Dermis blood vessel endothelial cell (primary cell): Measurements from ENCODE around the gene TMEM14C. TPM values are rescaled to one million over a fixed set of nuclear protein-coding genes. Genes with fewer than 3 reads are reported as not detected.

Source experiments
- DNase-seq: peaks from one replicate; pipeline ENCODE4 v3.0.0; 2010
- total RNA-seq: library from RNA; depleted of rRNA; stranded (reverse); fragments of >200 nt; gene quantifications from 2 replicates; pipeline ENCODE4 v1.2.3, GENCODE V29; 2014

The TMEM14C gene
- 61.8 and 117 TPM in 2 replicates for total RNA-seq

DNA sequence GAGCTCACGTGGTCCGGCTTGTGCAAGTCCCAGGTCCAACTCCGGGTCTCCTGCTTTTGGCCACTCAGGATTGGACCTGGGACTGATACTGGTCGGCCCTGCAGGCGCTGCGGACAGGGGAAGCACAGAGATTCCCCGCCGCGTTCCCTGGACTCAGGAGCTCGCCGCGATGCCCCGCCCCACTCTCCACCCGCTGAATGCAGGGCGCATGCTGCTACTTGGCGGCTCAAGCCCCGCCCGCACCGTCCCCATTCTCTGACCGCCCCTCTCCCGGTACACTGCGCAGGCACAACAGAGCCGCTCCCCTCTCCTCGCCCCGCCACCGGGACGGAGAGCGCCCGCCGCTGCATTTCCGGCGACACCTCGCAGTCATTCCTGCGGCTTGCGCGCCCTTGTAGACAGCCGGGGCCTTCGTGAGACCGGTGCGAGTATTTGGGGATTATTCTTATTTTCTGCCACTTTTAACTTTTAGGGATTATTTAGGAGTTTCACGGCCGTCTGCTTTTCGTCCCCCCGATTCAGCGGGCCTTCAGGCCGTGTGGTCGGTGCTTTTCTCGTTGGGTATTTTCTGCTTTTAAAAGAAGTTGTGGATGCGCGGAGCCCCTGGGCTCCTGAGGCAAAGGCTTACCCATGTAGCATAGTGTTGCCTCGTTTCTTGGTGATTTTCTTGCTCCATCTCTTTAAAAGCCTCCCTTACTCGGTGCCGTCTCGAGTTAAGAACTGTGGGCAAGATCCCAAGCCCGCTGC is at the start of gene TMEM14C:
TMEM14C (plus strand) TSS at position 251 of the 747 bp plus-strand sequence. CDS start 1,544 bp downstream, outside the sequence.
- DNase-seq = peak; percentile 98

DNA sequence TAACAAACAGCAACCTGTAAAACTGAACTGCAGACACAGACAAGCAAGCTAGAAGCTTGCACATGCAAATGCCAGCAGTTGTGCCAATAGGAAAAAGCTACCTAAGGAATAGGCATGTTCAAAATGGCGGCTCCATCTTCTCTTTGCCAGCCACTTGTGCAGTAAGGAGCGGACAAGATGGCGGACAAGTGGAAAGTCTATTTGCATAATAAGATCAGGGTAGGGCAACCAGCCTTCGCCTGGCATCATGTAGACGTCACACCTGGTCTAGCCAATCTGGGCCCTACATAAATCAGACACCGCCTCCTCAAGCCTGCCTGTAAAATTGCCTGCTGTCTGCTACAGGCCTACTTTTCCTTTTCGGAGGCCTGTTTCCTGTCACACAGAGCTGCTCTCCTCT is 46.5 kb upstream of the TMEM14C start:
- DNase-seq = no peak

DNA sequence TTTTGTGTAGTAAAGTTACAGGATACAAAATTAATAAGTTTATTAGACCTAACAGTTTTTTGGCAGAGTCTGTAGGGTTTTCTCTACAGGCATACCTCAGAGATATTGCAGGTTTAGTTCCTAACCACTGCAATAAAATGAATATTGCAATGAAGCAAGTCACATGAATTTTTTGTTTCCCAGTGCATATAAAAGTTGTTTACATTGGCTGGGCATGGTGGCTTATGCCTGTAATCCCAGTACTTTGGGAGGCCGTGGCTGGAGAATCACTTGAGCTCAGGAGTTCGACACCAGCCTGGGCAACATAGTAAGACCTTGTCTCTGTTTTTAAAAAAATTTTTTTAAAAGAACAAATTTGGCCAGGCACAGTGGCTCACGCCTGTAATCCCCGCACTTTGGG is 44.4 kb upstream of the TMEM14C start:
- DNase-seq = no peak

DNA sequence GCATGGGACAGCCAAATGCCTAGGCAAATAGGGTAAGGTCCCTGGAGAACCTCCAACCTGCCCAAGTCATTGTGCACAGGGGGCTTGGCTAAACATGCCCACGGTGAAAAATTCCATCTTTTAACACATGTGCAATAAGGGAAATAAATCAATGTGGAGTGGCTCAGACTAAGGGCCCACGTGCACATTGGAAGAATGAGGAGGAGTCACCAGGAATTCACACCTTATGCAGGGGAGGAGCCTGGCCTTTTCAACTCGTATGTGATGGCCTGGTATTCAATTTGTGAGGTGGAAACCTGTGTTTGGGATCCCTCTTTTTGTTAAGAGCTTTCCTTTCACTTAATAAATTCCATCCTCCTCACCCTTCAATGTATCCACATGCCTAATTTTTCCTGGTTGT is 41.1 kb upstream of the TMEM14C start:
- DNase-seq = no peak

DNA sequence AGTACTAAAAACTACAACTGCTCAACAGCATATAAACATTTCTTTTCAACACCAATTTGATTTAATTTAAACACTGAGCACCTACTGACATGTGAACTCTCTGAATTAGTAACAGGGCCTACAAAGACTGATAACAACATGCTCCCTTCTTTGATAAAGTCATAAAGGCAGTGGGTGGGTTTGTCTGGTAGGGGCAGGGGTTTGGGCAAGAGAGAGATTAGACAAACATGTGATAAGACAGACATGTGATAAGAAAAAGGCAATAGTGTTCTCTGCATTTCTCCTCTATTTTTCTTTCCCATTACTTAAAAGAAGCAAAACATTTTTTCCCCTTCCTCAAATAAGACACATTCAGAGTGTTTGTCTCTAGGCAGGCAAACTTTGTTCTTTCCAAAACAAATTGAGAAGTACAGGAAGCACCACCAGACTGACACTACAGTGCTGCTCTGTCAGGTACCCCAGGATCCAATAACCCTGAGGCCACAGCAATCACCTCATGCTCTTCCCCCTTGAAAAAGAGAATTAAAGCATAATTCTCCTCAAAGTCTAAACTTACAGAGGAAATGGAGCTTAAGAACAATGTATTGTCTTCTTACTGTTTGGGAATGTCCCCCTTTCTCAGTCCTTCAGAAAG is 40.4 kb upstream of the TMEM14C start:
- no peak for DNase-seq

- no peak for DNase-seq
These were observed 38.3 kb upstream of the TMEM14C start for GRCh38 chr6:10684618-10685017.

GRCh38 chr6:10685092-10685915 is 37.6 kb upstream of the TMEM14C start:
- DNase-seq = no peak

DNA sequence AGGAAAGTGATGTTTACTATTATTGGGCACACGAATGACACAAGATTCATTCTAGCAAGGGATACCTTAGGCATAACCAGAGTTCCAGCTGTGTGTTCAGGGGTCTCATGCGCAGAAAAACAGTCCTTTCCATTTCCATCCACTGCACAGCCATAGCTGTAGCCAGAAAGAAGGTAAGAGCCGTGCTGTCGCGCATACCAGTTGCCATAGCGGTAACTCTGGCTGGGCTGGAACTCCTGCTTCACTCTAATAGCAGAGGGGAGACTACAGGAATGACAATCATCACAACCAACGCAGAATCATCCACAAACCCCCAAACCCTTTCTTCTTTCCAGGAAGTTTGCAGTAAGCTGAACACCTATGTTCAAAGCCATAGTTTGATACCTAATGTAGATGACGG is 36.0 kb upstream of the TMEM14C start:
- no peak for DNase-seq

GRCh38 chr6:10687582-10687981 is 35.3 kb upstream of the TMEM14C start:
- DNase-seq = no peak

- DNase-seq = no peak
These were observed 32.0 kb upstream of the TMEM14C start for GRCh38 chr6:10690651-10691445.

- DNase-seq = no peak
These were observed 29.8 kb upstream of the TMEM14C start for GRCh38 chr6:10692965-10693538.

GRCh38 chr6:10694302-10695085 is 28.4 kb upstream of the TMEM14C start, which contains the start of the genes C6orf52 and PAK1IP1:
Gene C6orf52, minus strand, starts transcription at chr6:10694616. Its CDS starts 7,066 bp downstream, at chr6:10687550.
Gene PAK1IP1, plus strand, starts transcription at chr6:10694972. Its CDS starts 14 bp downstream, at chr6:10694986.
- DNase-seq = peak; percentile 95

DNA sequence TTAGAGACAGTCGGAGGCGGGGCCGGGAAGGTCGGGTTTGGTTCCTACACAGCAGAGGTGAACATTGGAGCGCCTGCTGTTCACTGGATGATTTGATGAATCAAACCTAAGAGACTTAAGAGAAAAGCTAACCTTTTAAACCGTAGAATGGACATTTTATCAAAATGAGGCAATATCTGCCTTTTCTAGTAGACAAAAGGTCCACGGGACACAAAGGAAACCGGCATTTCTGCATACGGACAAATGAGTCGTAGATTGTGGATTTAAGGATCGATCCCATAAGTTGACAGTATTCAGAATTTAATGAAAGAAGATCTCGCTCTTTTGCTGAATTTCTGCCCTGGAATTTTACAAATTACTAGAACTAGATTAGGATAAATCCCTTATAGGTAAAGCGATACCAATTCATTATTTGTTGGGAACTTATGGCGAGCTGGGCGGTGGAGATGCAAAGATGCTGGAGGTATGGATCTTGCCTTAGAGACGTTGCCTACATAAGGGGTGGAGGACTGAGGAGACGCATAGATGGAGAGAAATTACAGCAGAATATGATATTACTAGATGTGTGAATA is 27.7 kb upstream of the TMEM14C start:
- no peak for DNase-seq

DNA sequence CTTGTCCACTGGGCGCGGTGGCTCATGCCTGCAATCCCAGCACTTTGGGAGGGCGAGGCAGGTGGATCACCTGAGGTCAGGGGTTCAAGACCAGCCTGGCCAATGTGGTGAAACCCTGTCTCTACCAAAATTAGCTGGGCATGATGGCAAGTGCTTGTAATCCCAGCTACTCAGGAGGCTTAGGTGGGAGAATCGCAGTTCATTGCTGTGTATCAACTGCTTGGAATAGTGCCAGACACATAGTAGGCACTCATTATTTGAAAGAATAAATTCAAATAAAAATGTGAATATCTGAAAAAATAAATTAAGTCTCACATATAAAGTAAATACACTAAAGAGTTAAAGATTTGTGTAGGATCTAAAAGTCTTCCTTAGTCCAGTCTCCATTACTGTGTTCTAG is 26.2 kb upstream of the TMEM14C start:
- DNase-seq = no peak

DNA sequence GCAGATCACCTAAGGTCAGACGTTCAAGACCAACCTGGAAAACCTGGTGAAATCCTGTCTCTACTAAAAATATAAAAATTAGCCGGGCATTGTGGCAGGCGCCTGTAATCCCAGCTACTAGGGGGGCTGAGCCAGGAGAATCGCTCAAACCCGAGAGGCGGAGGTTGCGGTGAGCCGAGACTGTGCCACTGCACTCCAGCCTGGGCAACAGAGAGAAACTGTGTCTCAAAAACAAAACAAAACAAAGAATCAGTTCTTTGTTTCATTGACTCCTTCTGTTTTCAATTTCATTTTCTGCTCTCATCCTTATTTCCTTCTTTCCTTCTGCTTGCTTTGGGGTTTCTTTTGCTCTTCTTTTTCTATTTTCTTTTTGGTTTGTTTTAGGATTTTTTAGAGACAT is 8.9 kb upstream of the TMEM14C start:
- no peak for DNase-seq

DNA sequence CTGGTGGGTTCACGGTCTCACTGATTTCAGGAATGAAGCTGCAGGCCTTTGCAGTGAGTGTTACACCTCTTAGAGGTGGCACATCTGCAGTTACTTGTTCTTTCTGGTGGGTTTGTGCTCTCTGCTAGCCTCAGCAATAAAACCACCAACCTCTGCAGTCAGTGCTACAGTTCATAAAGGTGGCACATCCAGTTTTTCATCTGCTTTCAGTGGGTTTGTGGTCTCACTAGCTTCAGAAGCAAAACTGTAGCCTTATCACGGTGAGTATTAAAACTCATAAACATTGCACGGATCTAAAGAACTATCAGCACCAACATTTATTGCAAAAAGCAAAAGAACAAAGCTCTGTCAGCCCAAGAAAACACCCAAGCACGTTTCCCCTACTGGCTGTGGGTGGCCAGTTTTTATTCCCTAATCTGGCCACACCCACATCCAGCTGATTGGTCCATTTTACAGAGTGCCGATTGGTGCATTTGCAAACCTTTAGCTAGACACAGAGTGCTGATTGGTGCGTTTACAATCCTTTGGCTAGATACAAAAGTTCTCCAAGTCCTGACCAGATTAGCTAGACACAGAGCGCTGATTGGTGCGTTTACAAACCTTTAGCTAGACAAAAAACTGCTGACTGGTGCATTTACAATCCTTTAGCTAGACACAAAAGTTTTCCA is 3.4 kb upstream of the TMEM14C start:
- DNase-seq = peak; percentile 48

GRCh38 chr6:10719964-10720264 is 3.0 kb upstream of the TMEM14C start:
- DNase-seq = no peak

DNA sequence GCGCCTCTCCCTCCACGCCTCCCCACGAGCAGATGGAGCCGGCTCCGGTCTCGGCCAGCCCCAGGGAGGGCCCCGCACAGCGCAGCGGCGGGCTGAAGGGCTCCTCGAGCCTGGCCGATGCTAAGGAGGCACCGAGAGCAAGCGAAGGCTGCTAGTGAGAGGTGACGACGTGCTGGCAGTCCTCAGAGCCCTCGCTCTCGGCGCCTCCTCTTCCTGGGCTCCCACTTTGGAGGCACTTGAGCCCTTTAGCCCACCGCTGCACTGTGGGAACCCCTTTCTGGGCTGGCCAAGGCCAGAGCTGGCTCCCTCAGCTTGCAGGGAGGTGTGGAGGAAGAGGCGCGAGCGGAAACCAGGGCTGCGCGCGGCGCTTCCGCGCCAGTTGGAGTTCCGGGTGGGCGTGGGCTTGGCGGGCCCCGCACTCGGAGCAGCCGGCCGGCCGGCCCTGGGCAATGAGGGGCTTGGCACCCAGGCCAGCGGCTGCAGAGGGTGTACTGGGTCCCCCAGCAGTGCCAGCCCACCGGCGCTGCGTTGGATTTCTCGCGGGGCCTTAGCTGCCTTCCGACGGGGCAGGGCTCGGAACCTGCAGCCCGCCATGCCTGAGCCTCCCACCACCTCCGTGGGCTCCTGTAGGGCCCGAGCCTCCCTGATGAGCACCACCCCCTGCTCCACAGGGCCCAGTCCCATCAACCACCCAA is 2.5 kb upstream of the TMEM14C start:
- peak; percentile 54 for DNase-seq

DNA sequence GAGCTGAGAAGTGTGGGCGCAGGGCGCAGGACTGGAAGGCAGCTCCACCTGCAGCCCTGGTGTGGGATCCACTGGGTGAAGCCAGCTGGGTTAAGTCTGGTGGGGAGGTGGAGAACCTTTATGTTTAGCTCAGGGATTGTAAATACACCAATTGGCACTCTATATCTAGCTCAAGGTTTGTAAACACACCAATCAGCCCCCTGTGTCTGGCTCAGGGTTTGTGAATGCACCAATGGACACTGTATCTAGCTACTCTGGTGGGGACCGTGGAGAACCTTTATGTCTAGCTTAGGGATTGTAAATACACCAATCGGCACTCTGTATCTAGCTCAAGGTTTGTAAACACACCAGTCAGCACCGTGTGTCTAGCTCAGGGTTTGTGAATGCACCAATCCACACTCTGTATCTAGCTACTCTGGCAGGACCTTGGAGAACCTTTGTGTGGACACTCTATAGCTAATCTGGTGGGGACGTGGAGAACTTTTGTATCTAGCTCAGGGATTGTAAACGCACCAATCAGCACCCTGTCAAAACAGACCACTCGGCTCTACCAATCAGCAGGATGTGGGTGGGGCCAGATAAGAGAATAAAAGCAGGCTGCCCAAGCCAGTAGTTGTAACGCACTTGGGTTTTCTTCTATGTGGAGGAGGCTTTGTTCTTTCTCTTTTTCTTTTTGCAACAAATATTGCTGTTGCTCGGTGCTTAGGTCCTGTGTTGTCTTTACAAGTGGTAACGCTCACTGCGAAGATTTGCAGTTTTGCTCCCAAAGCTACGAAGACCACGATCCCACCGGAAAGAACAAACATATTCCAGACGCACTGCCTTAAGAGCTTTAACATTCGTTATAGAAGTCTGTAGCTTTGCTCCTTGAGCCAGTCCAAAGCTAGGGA is 1.7 kb upstream of the TMEM14C start:
- DNase-seq = peak; percentile 17
